Brain pericyte (primary cell): ENCODE results near the gene RAB8B.
"Not testable (repeated sequence)": the region's sequence is repeated elsewhere in the genome, so short reads cannot be mapped to it uniquely, and the experiment has no call there.

Source experiments
- DNase-seq: peaks from one replicate; pipeline ENCODE4 v3.0.0-alpha.2; 2012; ENCODE audit warnings: low read depth, low spot score

Gene RAB8B

DNA sequence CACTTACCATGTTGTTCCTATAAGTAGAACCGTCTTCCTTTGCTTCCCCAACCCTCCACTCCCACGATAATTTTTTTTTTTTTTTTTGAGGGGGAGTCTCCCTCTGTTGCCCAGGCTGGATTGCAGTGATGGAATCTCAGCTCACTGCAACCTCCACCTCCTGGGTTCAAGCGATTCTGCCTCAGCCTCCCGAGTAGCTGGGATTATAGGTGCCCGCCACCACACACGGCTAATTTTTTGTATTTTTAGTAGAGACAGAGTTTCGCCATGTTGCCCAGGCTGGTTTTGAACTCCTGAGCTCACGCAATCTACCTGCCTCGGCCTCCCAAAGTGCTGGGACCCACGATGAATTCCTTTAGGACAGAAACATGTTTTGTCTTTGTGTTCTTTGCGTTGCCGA, 19.4 kb downstream of the RAB8B start:
- not testable (repeated sequence) for DNase-seq

- no peak for DNase-seq
These were observed 21.0 kb downstream of the RAB8B start for GRCh38 chr15:63210151-63211091.

DNA sequence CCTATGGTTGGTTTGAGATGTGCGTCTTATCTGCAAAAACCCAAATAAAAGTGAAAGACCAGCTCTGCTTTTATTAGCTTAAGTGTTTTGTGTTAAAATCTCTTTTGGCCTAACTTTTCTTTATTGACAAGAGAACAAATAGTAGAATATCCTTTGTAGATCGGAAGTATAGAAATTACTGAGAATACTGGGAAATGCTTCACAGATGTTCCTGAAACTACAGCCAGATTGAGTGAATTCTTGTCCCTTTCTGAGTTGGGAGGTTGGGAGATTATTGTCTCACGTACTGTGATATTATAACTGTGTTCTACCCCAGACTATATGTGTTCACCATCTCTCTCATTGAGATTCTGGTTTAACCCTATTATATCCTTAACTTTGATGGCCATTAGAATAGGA, 21.7 kb downstream of the RAB8B start:
- DNase-seq: no peak

GRCh38 chr15:63211549-63211948, 22.1 kb downstream of the RAB8B start:
- DNase-seq: no peak

GRCh38 chr15:63212050-63213004, 22.9 kb downstream of the RAB8B start:
- DNase-seq: no peak

GRCh38 chr15:63218100-63218808, 28.8 kb downstream of the RAB8B start:
- DNase-seq: no peak

DNA sequence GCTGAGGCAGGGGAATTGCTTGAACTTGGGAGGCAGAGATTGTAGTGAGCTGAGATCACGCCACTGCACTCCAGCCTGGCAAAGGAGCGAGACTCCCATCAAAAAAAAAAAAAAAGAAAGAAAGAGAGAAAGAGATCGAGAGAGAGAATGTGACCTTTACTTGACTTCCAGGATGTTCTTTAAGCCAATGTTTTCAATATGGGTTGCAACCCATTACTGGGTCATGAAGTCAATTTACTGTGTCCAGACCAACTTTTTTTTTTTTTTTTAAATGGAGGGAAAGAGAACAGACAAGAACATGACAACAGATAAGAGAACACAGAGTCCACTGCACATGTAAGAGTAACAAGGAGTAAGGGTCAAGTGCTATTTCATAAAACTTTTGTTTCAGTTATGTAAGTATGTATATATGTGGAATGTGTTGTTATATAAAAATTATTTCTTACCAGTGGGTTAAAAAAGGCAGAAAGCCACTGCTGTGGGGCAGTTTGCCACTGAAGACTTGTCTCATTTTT, 29.8 kb downstream of the RAB8B start:
- DNase-seq: no peak

DNA sequence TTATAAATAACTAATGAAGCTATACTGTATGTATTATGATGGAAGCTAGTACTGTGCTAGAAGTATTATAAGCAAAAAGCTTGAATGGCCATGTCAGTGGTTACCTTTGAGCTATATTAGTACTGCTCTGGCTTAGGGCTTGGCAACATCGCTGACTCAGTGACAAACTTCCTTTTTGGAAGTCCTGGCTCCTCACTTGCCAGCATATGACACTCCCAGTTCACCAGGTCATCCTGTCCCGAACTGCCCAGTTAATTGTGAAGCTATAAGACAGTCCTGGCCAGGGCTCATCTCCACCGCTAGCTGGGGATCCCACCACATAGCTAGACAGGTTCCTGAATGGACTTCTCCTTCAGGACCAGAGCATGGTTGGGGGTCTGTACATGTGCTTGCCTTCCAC, 31.9 kb downstream of the RAB8B start:
- DNase-seq: no peak

GRCh38 chr15:63223463-63223862, 34.1 kb downstream of the RAB8B start:
- no peak for DNase-seq

- DNase-seq: no peak
These were observed 36.0 kb downstream of the RAB8B start for GRCh38 chr15:63225381-63225780.

GRCh38 chr15:63226155-63226883, 36.9 kb downstream of the RAB8B start:
- DNase-seq: no peak

GRCh38 chr15:63226966-63227401, 37.6 kb downstream of the RAB8B start:
- no peak for DNase-seq

DNA sequence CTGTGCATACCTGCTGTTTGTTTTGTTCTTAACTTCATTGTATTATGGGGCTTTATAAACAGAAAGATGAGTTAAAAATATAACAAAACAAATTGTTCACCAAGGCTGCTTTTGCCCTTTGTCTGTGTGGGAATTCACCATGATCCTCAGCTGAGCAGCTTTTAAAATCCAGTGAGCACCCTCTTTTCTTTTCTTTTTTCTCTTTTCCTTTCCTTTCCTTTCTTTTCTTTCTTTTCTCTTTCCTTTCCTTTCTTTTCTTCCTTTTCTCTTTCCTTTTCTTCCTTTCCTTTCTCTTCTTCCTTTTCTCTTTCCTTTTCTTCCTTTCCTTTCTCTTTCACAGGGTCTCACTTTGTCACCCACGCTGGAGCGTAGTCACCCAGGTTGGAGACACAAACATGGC, 38.3 kb downstream of the RAB8B start:
- DNase-seq: no peak

- DNase-seq: no peak
These were observed 41.8 kb downstream of the RAB8B start for GRCh38 chr15:63231206-63231605.

GRCh38 chr15:63231706-63232105, 42.3 kb downstream of the RAB8B start:
- DNase-seq: no peak

DNA sequence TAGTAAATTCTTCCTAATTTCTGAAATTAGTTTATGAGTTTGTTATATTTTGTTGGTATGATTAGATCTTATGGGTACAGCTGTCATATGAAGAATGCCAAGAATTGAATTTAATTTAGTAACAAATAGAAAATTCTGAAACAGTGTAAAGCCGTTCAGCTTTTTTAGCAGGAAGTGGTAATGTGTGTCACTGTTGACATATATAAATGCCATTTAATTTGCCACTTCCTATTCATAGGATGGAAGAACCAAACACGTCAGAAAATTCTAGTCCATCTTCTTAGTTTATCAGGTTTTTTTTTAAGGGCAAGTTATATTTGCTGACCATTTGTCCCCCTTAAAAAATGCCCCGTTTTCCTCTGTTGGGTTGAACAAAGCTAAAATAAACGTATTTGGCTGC, 43.0 kb downstream of the RAB8B start:
- DNase-seq: no peak

GRCh38 chr15:63232943-63233342, 43.5 kb downstream of the RAB8B start:
- no peak for DNase-seq

GRCh38 chr15:63233667-63234423, 44.4 kb downstream of the RAB8B start:
- DNase-seq: no peak

- DNase-seq: no peak
These were observed 45.1 kb downstream of the RAB8B start for GRCh38 chr15:63234451-63234870.

DNA sequence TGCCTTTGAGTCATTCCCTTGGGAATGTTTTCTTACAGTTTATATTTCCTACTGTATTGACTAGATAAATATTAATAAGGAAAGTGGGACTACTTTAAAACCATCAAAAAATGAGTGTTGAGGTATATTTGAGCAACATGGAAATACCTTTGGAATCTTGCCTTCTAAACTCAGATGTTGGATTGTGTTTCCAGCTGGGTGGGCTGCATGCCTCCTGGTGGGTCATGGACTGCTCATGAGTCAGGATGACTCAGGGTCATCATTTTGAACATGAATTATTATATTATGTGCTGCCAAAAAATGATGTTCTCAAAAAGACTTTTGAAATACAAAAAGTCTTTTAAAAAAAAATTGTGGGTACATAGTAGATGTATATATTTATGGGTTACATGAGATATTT, 46.9 kb downstream of the RAB8B start:
- DNase-seq: peak; percentile 67
